SU-DHL-6 (cell line): ENCODE results near the gene ATF6.

Experiments
- H2AFZ ChIP-seq: fragments of 200-600 bp; sonication (generic); 2 replicates; pipeline ENCODE4 v1.6.1; 2014; ENCODE audit warnings: low read depth, mild to moderate bottlenecking, moderate library complexity, mixed read lengths, antibody characterized with exemption, low read length; ENCODE audit not compliant: severe bottlenecking
- H3F3A ChIP-seq: fragments of 200-600 bp; shearing (Covaris generic); 2 replicates; pipeline ENCODE4 v1.6.0; 2016; ENCODE audit warnings: antibody characterized with exemption, mild to moderate bottlenecking; ENCODE audit not compliant: insufficient read depth
- H3K27ac ChIP-seq: fragments of 200-600 bp; sonication (generic); 2 replicates; pipeline ENCODE4 v1.5.1; 2016; ENCODE audit warnings: low read depth, mild to moderate bottlenecking, low read length, moderate library complexity, mixed read lengths
- H3K27me3 ChIP-seq: fragments of 200-600 bp; sonication (generic), shearing (Covaris generic); 2 replicates; pipeline ENCODE4 v1.6.0; 2014; ENCODE audit warnings: mild to moderate bottlenecking, low read length
- H3K36me3 ChIP-seq: fragments of 200-600 bp; sonication (generic); 2 replicates; pipeline ENCODE4 v1.6.1; 2014; ENCODE audit warnings: mild to moderate bottlenecking, low read length, mixed read lengths
- H3K4me2 ChIP-seq: fragments of 300-600, 200-600 bp; shearing (Covaris generic), sonication (generic); 2 replicates; pipeline ENCODE4 v1.6.0; 2014; ENCODE audit warnings: low read length, low read depth, mild to moderate bottlenecking; ENCODE audit not compliant: poor library complexity, severe bottlenecking
- H3K4me3 ChIP-seq: fragments of 200-600 bp; sonication (generic); 2 replicates; pipeline ENCODE4 v1.5.1; 2014; ENCODE audit warnings: antibody characterized with exemption, low read length, mild to moderate bottlenecking, mixed read lengths; ENCODE audit not compliant: insufficient read depth, poor library complexity, severe bottlenecking
- H3K79me2 ChIP-seq: fragments of 200-600 bp; sonication (generic); 2 replicates; pipeline ENCODE4 v1.6.1; 2014; ENCODE audit warnings: mild to moderate bottlenecking, low read length, moderate library complexity; ENCODE audit not compliant: insufficient read depth
- H3K9ac ChIP-seq: fragments of 200-600 bp; sonication (generic); 2 replicates; pipeline ENCODE4 v1.7.0; 2014; ENCODE audit warnings: mild to moderate bottlenecking, low read length
- H3K9me2 ChIP-seq: fragments of 200-600 bp; sonication (generic); replicated peaks from 2 replicates; pipeline ENCODE4 v1.6.1; 2014; ENCODE audit warnings: low read length; ENCODE audit not compliant: insufficient read depth
- H3K9me3 ChIP-seq: fragments of 200-600 bp; sonication (generic); 2 replicates; pipeline ENCODE4 v1.6.1; 2014; ENCODE audit warnings: low read length, mixed read lengths; ENCODE audit not compliant: insufficient read depth
- H4K20me1 ChIP-seq: fragments of 200-600 bp; sonication (generic); 2 replicates; pipeline ENCODE4 v1.6.1; 2014; ENCODE audit warnings: low read depth, mild to moderate bottlenecking, antibody characterized with exemption, low read length, moderate library complexity, mixed read lengths
- EZH2phosphoT487 ChIP-seq: fragments of 200-600 bp; sonication (generic), shearing (Covaris generic); conservative IDR thresholded peaks from 2 replicates; pipeline ENCODE4 v1.6.1; 2018; ENCODE audit warnings: mild to moderate bottlenecking, antibody characterized with exemption, low read length, moderate library complexity, mixed read lengths
- TF ChIP-seq, protein P1 (sequence below): fragments of 200-600 bp; sonication (generic); IDR thresholded peaks from one replicate; pipeline ENCODE4 v1.5.1; 2017; ENCODE audit warnings: antibody characterized with exemption, mild to moderate bottlenecking, low read length, moderate library complexity; ENCODE audit not compliant: insufficient read depth, poor library complexity, severe bottlenecking

Gene ATF6

DNA sequence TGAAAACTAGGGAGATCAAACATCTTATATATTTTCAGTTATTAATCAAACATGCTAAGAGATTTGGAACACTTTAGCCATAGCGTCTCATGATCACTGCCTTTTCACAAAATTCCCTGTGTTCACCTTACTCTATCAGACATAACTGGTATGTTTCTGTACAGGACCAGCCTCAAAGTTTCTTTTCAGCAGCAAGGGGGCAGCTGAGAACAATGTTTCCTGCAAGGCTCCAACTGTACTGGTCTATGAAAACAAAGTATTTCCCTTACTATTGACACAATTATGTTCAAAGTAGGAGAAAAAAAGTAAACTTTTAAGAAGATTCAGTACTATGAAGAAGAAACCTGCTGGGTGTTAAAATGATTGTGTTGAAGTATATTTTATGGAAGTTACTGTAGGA is 98.5 kb downstream of the ATF6 start:
- no peaks in the 10 kb centered on the region for H3K27me3 ChIP-seq
- no peak overlapping the region for H2AFZ ChIP-seq
- TF ChIP-seq EZH2phosphoT487, result no peak
- TF ChIP-seq, protein P1, sequence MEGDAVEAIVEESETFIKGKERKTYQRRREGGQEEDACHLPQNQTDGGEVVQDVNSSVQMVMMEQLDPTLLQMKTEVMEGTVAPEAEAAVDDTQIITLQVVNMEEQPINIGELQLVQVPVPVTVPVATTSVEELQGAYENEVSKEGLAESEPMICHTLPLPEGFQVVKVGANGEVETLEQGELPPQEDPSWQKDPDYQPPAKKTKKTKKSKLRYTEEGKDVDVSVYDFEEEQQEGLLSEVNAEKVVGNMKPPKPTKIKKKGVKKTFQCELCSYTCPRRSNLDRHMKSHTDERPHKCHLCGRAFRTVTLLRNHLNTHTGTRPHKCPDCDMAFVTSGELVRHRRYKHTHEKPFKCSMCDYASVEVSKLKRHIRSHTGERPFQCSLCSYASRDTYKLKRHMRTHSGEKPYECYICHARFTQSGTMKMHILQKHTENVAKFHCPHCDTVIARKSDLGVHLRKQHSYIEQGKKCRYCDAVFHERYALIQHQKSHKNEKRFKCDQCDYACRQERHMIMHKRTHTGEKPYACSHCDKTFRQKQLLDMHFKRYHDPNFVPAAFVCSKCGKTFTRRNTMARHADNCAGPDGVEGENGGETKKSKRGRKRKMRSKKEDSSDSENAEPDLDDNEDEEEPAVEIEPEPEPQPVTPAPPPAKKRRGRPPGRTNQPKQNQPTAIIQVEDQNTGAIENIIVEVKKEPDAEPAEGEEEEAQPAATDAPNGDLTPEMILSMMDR, result no peak
- no peaks in the 10 kb centered on the region for H4K20me1 ChIP-seq
- no peak overlapping the region for H3K4me2 ChIP-seq
- no peak overlapping the region for H3K4me3 ChIP-seq
- no peak overlapping the region for H3K27ac ChIP-seq
- H3K36me3 ChIP-seq, result peaks cover 7% of the 10 kb centered on the region; the same call in 1 of the 2 replicates
- H3K9me3 ChIP-seq, result no peaks in the 10 kb centered on the region
- H3F3A ChIP-seq, result no peaks in the 10 kb centered on the region
- no peaks in the 10 kb centered on the region for H3K9me2 ChIP-seq
- H3K79me2 ChIP-seq, result no peaks in the 10 kb centered on the region
- no peak overlapping the region for H3K9ac ChIP-seq

DNA sequence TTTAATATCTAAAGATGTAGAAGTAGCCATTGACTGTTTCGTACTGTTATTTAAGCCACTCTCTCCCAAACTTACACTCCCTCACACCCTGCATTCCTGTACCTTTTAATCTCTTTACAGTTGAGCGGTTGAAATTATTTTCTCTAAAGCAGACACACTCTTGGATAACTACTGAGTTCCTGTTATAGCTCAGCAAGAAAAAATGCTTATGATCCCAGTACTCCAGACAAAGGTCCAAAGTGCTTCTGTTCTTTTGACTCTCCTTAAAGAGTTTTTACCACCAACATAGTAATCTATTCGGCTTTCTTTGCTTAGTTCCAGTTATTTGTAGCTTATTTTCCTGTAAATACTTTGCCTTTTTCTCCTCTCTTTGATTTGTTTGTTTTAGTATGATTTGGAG is 100.1 kb downstream of the ATF6 start:
- Histone ChIP-seq H3K36me3 (peaks cover 7% of the 10 kb centered on the region; the same call in 1 of the 2 replicates), H3K4me3 (no peak overlapping the region), H3K9me2 (no peaks in the 10 kb centered on the region), H3K9me3 (no peaks in the 10 kb centered on the region), H3F3A (no peaks in the 10 kb centered on the region), H3K79me2 (no peaks in the 10 kb centered on the region), H3K4me2 (no peak overlapping the region), H3K27ac (no peak overlapping the region), H2AFZ (no peak overlapping the region), H3K9ac (no peak overlapping the region), H3K27me3 (no peaks in the 10 kb centered on the region), H4K20me1 (no peaks in the 10 kb centered on the region)
- TF ChIP-seq, protein P1, result no peak
- TF ChIP-seq EZH2phosphoT487, result no peak

DNA sequence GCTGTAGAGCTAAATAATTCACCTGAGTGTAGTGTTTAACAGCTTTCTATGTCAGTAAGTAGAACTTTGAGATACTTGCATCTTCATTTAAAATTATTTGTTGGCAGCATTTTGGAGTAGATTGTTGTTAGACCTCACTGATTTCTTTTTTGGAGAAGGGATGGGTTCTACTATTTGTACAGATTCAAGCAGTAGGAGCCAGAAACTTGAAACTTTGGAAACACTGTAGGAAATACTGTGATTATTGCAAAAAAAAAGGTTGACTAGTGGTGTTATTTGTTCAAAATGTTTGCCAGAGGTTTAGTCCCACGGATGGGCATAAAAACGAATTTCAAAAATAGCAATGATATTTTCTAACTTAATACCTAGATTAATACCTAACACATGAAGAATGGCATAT is 102.7 kb downstream of the ATF6 start:
- no peaks in the 10 kb centered on the region for H3K9me2 ChIP-seq
- no peaks in the 10 kb centered on the region for H3F3A ChIP-seq
- no peaks in the 10 kb centered on the region for H3K9me3 ChIP-seq
- no peak overlapping the region for H3K27ac ChIP-seq
- H3K4me3 ChIP-seq, result no peak overlapping the region
- no peaks in the 10 kb centered on the region for H4K20me1 ChIP-seq
- H3K4me2 ChIP-seq, result no peak overlapping the region
- no peaks in the 10 kb centered on the region for H3K79me2 ChIP-seq
- no peaks in the 10 kb centered on the region for H3K36me3 ChIP-seq
- H2AFZ ChIP-seq, result no peak overlapping the region
- TF ChIP-seq, protein P1, result no peak
- no peak for TF ChIP-seq EZH2phosphoT487
- no peaks in the 10 kb centered on the region for H3K27me3 ChIP-seq
- H3K9ac ChIP-seq, result no peak overlapping the region
